ENCODE data around the gene FGGY.

The FGGY gene

GRCh38 chr1:59282951-59283350 is 13.9 kb upstream of the FGGY start:
- Histone ChIP-seq H3F3A (ENCODE audit: insufficient read depth) (no peaks in the 10 kb centered on the region), H3K4me2 (ENCODE audit: low read depth, low read length, poor library complexity, severe bottlenecking) (no peak overlapping the region), H3K4me3 (ENCODE audit: insufficient read depth, low read length, poor library complexity, severe bottlenecking) (no peak overlapping the region), H3K27ac (ENCODE audit: low read depth, low read length) (no peak overlapping the region), H3K27me3 (ENCODE audit: low read length) (no peaks in the 10 kb centered on the region), H2AFZ (ENCODE audit: low read depth, low read length, severe bottlenecking) (no peak overlapping the region), H3K9me2 (replicated peaks; ENCODE audit: insufficient read depth, low read length) (no peaks in the 10 kb centered on the region), H4K20me1 (ENCODE audit: low read depth, low read length) (no peaks in the 10 kb centered on the region), H3K36me3 (ENCODE audit: low read length) (no peaks in the 10 kb centered on the region), H3K79me2 (ENCODE audit: insufficient read depth, low read length) (no peaks in the 10 kb centered on the region), H3K9me3 (ENCODE audit: insufficient read depth, low read length) (no peaks in the 10 kb centered on the region), H3K9ac (ENCODE audit: low read length) (no peak overlapping the region)
- TF ChIP-seq CTCF (IDR thresholded peaks at IDR 0.05; ENCODE audit: insufficient read depth, low read length, poor library complexity, severe bottlenecking), result no peak
- TF ChIP-seq EZH2phosphoT487 (conservative IDR thresholded peaks at IDR 0.05; ENCODE audit: low read length), result no peak

- no peak overlapping the region for H2AFZ ChIP-seq (ENCODE audit: low read depth, low read length, severe bottlenecking)
- H3K27ac ChIP-seq (ENCODE audit: low read depth, low read length), result no peak overlapping the region
- H3F3A ChIP-seq (ENCODE audit: insufficient read depth), result no peaks in the 10 kb centered on the region
- H3K9ac ChIP-seq (ENCODE audit: low read length), result no peak overlapping the region
- no peak overlapping the region for H3K4me3 ChIP-seq (ENCODE audit: insufficient read depth, low read length, poor library complexity, severe bottlenecking)
- H3K36me3 ChIP-seq (ENCODE audit: low read length), result no peaks in the 10 kb centered on the region
- H3K9me2 ChIP-seq (replicated peaks; ENCODE audit: insufficient read depth, low read length), result no peaks in the 10 kb centered on the region
- no peaks in the 10 kb centered on the region for H3K79me2 ChIP-seq (ENCODE audit: insufficient read depth, low read length)
- no peaks in the 10 kb centered on the region for H4K20me1 ChIP-seq (ENCODE audit: low read depth, low read length)
- H3K4me2 ChIP-seq (ENCODE audit: low read depth, low read length, poor library complexity, severe bottlenecking), result no peak overlapping the region
- no peaks in the 10 kb centered on the region for H3K9me3 ChIP-seq (ENCODE audit: insufficient read depth, low read length)
- no peak for TF ChIP-seq EZH2phosphoT487 (conservative IDR thresholded peaks at IDR 0.05; ENCODE audit: low read length)
- TF ChIP-seq CTCF (IDR thresholded peaks at IDR 0.05; ENCODE audit: insufficient read depth, low read length, poor library complexity, severe bottlenecking), result no peak
- no peaks in the 10 kb centered on the region for H3K27me3 ChIP-seq (ENCODE audit: low read length)
Measured at GRCh38 chr1:59285691-59286090, 11.2 kb upstream of the FGGY start.

- H3K27me3 ChIP-seq (ENCODE audit: low read length), result no peaks in the 10 kb centered on the region
- H3K9me3 ChIP-seq (ENCODE audit: insufficient read depth, low read length), result no peaks in the 10 kb centered on the region
- no peak overlapping the region for H3K4me3 ChIP-seq (ENCODE audit: insufficient read depth, low read length, poor library complexity, severe bottlenecking)
- H3K4me2 ChIP-seq (ENCODE audit: low read depth, low read length, poor library complexity, severe bottlenecking), result no peak overlapping the region
- no peak for TF ChIP-seq CTCF (IDR thresholded peaks at IDR 0.05; ENCODE audit: insufficient read depth, low read length, poor library complexity, severe bottlenecking)
- TF ChIP-seq EZH2phosphoT487 (conservative IDR thresholded peaks at IDR 0.05; ENCODE audit: low read length), result no peak
- H3K79me2 ChIP-seq (ENCODE audit: insufficient read depth, low read length), result no peaks in the 10 kb centered on the region
- H2AFZ ChIP-seq (ENCODE audit: low read depth, low read length, severe bottlenecking), result no peak overlapping the region
- no peaks in the 10 kb centered on the region for H4K20me1 ChIP-seq (ENCODE audit: low read depth, low read length)
- no peaks in the 10 kb centered on the region for H3K9me2 ChIP-seq (replicated peaks; ENCODE audit: insufficient read depth, low read length)
- H3K9ac ChIP-seq (ENCODE audit: low read length), result no peak overlapping the region
- H3F3A ChIP-seq (ENCODE audit: insufficient read depth), result no peaks in the 10 kb centered on the region
- no peak overlapping the region for H3K27ac ChIP-seq (ENCODE audit: low read depth, low read length)
- no peaks in the 10 kb centered on the region for H3K36me3 ChIP-seq (ENCODE audit: low read length)
Measured at GRCh38 chr1:59288046-59288445, 8.8 kb upstream of the FGGY start.

- TF ChIP-seq CTCF (IDR thresholded peaks at IDR 0.05; ENCODE audit: insufficient read depth, low read length, poor library complexity, severe bottlenecking), result no peak
Measured at GRCh38 chr1:59289570-59289969, 7.3 kb upstream of the FGGY start.

More at GRCh38 chr1:59289570-59289969, 7.3 kb upstream of the FGGY start:
- H3K9ac ChIP-seq (ENCODE audit: low read length), result no peak overlapping the region
- H3K4me3 ChIP-seq (ENCODE audit: insufficient read depth, low read length, poor library complexity, severe bottlenecking), result no peak overlapping the region
- H3K79me2 ChIP-seq (ENCODE audit: insufficient read depth, low read length), result no peaks in the 10 kb centered on the region
- H3K4me2 ChIP-seq (ENCODE audit: low read depth, low read length, poor library complexity, severe bottlenecking), result no peak overlapping the region
- H3K9me3 ChIP-seq (ENCODE audit: insufficient read depth, low read length), result no peaks in the 10 kb centered on the region
- no peaks in the 10 kb centered on the region for H3K9me2 ChIP-seq (replicated peaks; ENCODE audit: insufficient read depth, low read length)
- no peak overlapping the region for H3K27ac ChIP-seq (ENCODE audit: low read depth, low read length)
- no peaks in the 10 kb centered on the region for H3K27me3 ChIP-seq (ENCODE audit: low read length)
- H3F3A ChIP-seq (ENCODE audit: insufficient read depth), result no peaks in the 10 kb centered on the region
- H2AFZ ChIP-seq (ENCODE audit: low read depth, low read length, severe bottlenecking), result no peak overlapping the region
- no peaks in the 10 kb centered on the region for H3K36me3 ChIP-seq (ENCODE audit: low read length)
- no peaks in the 10 kb centered on the region for H4K20me1 ChIP-seq (ENCODE audit: low read depth, low read length)
